ENCODE measurements around the gene RAP2C.

Gene RAP2C

GRCh38 chrX:132219343-132219768, at the start of gene RAP2C:
TSS of gene RAP2C (minus strand) at chrX:132219447. CDS start at chrX:132217268, 2,179 bp downstream.
- DNase-seq (ENCODE audit: extremely low spot score, insufficient read length, low read depth) (no peak), FAIRE-seq (peak; percentile 82)

- DNase-seq (ENCODE audit: extremely low spot score, insufficient read length, low read depth) (no peak), FAIRE-seq (no peak)
Observed at GRCh38 chrX:132267392-132267791, 48.1 kb upstream of the RAP2C start.

- no peak for FAIRE-seq
- no peak for DNase-seq (ENCODE audit: extremely low spot score, insufficient read length, low read depth)
Observed at GRCh38 chrX:132266583-132267355, 47.5 kb upstream of the RAP2C start.

- FAIRE-seq, result no peak
Observed at GRCh38 chrX:132263127-132263526, 43.9 kb upstream of the RAP2C start.

GRCh38 chrX:132258509-132258908, 39.3 kb upstream of the RAP2C start:
- DNase-seq (ENCODE audit: extremely low spot score, insufficient read length, low read depth), result no peak
- FAIRE-seq, result no peak

More at GRCh38 chrX:132263127-132263526, 43.9 kb upstream of the RAP2C start:
- DNase-seq (ENCODE audit: extremely low spot score, insufficient read length, low read depth), result no peak

GRCh38 chrX:132257116-132257515, 37.9 kb upstream of the RAP2C start:
- FAIRE-seq (no peak), DNase-seq (ENCODE audit: extremely low spot score, insufficient read length, low read depth) (no peak)

DNA sequence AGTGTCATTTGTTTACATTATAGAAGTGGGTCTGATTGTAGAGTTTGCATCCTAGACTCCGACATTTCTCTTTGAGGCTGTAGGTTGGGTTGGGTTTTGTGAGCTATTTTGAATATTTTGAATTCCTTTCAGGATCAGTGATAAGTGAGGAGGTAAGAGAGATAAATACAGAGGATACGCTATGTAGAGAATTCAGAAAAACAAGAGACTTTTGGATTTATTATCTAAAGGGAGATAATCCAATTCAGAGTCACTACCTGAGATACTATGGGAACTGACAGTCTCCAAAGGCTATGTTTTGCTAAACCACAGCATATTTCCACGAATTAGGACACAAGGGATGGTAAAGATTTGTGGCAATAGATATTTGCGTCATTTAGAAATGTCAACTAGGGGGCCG, 16.9 kb upstream of the RAP2C start:
- FAIRE-seq (no peak), DNase-seq (ENCODE audit: extremely low spot score, insufficient read length, low read depth) (no peak)

DNA sequence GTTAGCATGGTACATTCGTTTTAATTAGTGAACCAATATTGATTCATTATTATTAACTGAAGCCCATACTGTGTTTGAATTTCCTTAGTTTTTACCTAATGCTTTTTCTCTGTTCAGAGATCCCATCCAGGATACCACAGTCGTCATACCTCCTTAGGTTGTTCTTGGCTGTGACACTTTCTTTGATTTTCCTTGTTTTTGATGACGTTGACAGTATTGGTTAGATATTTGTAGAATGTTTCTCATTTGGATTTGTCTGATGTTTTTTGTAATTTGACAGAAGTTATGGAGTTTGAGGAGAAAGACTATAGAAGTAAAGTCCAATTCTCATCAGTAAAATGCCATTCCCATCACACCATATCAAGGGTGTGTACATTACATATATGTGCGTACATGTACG, 16.2 kb upstream of the RAP2C start:
- no peak for DNase-seq (ENCODE audit: extremely low spot score, insufficient read length, low read depth)

GRCh38 chrX:132231587-132231986, 12.3 kb upstream of the RAP2C start:
- peak; percentile 49 for FAIRE-seq

More for the DNA sequence above, 16.2 kb upstream of the RAP2C start:
- no peak for FAIRE-seq

DNA sequence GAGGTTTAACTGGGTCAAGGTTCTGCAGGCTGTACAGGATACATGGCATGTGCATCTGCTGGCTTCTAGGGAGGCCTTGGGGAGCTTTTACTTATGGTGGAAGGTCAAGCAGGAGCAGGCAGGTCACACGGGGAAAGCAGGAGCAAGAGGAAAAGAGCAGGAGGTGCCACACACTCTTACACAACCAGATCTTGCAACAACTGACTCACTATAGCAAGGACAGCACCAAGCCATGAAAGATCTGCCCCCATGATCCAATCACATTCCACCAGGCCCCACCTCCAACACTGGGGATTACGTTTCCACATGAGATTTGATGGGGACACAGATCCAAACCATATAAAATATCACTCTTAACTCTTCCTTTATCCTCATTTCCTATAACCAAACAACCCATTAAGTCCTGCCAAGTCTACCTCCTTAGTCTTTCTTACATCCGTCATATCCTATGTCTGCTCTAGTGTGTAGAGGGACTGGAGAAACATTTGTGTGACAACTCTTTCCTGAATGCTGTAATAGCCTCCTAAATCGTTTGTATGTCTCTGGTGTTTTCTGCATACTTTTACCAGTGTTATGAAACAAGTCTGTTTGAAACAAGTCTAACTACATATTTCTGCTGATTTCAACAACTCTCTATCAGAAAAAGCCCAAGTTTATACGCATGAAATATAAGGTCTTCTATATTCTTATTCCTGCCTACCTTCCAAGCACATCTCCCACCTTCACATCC, 8.3 kb upstream of the RAP2C start:
- no peak for DNase-seq (ENCODE audit: extremely low spot score, insufficient read length, low read depth)
- FAIRE-seq, result no peak

More at GRCh38 chrX:132231587-132231986, 12.3 kb upstream of the RAP2C start:
- DNase-seq (ENCODE audit: extremely low spot score, insufficient read length, low read depth), result no peak

- FAIRE-seq (no peak), DNase-seq (ENCODE audit: extremely low spot score, insufficient read length, low read depth) (no peak)
Observed at GRCh38 chrX:132226169-132226568, 6.9 kb upstream of the RAP2C start.

GRCh38 chrX:132218100-132218812, 991 bp downstream of the RAP2C start:
- FAIRE-seq, result peak; percentile 80

DNA sequence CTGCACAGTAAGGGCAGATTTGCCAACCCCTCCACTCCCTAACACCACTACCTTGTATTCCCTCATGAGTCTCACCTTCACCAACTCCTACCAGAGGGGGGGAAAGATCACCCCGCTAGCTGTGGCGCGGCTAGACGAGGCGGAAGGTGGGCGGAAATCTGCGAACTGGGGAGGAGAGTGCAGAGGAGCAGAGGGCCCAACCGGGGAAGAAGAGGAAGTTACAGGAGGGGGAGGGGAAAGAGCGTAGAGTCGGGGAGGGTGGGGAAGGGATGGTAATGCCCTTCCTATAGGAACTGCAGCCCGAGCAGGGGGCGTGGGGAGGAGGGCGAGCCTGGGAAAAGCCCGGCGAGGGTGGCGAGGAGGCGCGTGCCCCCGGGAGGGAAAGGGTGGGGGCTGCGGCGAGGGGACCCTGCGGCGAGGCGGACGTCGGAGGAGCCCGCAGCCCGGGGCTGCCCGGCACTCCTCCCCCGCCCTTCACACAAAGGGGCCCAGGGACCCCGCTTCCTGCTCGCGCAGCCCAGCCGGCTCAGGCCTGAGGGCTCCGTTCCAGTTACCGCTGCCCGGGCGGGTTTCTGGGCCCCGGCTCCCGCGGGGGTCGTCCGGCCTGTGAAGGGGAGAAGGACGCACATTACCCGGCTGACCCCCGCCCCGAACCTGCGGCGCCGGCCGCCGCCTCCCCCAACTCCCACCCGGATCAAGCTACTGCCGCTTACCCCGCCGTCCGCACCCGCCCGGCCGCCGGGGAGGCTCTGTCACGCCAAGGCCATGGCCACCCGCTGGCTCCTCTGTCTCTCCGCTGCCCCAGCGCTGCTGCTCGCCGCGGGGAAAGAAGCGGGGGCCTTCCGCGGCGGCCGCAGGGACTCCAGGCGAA, 1.8 kb downstream of the RAP2C start:
- peak; percentile 40 for DNase-seq (ENCODE audit: extremely low spot score, insufficient read length, low read depth)
- FAIRE-seq, result peak; percentile 88

More at GRCh38 chrX:132218100-132218812, 991 bp downstream of the RAP2C start:
- peak; percentile 64 for DNase-seq (ENCODE audit: extremely low spot score, insufficient read length, low read depth)

DNA sequence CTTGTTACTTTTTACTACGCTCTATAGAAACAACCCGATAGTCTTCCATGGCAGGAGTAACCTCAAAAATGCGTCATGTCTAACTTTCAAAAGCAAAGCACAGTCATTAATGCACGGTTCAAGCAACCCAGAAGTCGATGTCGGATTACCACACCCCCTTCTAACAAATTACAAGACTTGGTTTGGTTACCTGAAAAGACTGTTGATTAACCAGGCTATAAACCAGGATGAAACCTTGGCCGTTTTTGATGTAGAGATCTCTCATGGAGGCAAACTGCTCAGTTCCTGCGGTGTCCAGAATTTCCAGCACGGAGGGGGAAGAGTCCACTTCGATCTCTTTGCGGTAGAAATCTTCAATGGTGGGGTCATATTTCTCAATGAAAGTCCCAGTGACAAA, 2.4 kb downstream of the RAP2C start:
- DNase-seq (ENCODE audit: extremely low spot score, insufficient read length, low read depth), result no peak

DNA sequence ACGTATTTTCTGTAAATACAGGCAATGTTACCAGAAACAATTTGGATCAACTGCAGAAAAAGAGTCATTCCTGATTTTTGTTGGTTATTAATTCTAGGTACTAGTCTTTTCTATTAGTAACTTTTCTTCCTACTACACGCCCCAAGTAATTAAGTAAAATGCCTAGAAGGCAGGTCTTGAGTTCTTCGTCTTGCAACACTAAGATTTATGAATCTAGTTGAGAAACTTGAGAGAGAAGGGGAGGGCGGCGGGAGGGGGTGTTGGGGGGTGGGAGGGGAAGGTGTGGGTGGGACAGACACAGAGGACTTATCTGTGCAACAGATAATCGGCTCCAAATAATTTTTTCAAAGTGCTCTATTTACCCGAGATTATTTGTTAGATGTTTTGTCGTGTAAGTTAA, 3.0 kb downstream of the RAP2C start:
- FAIRE-seq (no peak), DNase-seq (ENCODE audit: extremely low spot score, insufficient read length, low read depth) (no peak)

More for the DNA sequence above, 2.4 kb downstream of the RAP2C start:
- FAIRE-seq, result peak; percentile 65

GRCh38 chrX:132214518-132214917, 4.7 kb downstream of the RAP2C start:
- DNase-seq (ENCODE audit: extremely low spot score, insufficient read length, low read depth) (no peak), FAIRE-seq (no peak)

DNA sequence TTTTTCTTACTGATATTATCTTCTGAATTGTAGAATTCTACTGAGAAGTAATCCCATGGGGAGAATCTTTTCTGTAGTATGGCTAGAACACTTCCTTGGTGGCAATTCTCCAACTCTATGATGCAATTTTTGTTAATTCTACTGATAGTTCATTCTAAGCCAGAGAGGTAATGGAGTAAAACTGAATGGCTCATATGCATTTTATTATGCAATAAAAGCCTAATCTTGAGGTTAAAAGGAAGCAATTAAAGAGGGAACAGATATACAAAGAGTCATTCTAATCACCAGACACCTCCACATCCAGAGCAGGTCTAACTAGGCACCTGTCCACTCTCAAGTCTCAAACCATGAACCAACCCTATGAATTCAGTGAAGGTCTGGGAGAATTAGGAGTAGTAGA, 9.7 kb downstream of the RAP2C start:
- DNase-seq (ENCODE audit: extremely low spot score, insufficient read length, low read depth), result no peak
- FAIRE-seq, result no peak

GRCh38 chrX:132208422-132208821, 10.8 kb downstream of the RAP2C start:
- DNase-seq (ENCODE audit: extremely low spot score, insufficient read length, low read depth) (no peak), FAIRE-seq (no peak)

DNA sequence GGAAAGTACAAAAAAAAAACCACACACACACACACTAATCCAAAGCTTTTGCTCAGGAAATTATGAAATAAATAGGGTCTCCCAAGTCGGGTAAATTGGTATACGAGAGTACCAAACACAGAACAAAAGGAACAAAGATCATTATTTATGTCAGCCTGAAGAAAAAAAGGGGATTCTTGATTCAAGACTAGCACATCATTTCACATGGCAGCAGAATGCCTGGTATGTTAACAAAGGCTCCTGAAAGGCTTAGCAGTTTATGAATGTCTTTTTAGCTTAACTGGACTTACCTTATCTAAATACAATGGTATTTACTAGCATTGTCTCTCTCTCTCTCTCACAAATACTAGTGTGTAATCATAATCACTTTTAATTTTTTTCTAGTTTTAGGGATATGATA, 11.3 kb downstream of the RAP2C start:
- no peak for FAIRE-seq
- no peak for DNase-seq (ENCODE audit: extremely low spot score, insufficient read length, low read depth)

DNA sequence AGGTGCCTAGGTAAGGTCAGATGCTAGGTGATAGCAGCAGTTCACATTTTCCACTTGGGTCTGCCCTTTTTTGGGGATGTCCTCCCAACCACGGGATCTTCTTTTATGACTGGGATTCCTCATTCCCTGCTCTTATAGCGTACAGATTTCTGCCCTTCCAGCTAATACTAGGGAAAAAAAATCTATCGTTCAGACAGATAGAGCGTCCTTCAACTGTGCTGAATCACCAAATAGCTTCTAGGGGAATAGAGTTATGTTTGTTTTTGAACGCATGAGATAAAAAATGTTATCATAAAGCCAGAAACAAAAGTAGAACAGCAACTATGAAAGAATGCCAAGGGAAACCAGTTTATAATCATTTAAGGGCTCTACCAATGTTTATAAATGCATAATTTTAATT, 13.0 kb downstream of the RAP2C start:
- no peak for FAIRE-seq

More for the DNA sequence above, 13.0 kb downstream of the RAP2C start:
- no peak for DNase-seq (ENCODE audit: extremely low spot score, insufficient read length, low read depth)

Measured in GM18507 (cell line).